Panc1 (cell line): ENCODE results near the gene CHTOP. TPM values are rescaled to one million over a fixed set of nuclear protein-coding genes. Genes with fewer than 3 reads are reported as not detected.

Experiments used
- ATAC-seq: fragments of 200-7000 bp; cut with Tn5 transposase; 2 replicates; pipeline ENCODE4 v1.9.1; 2020; ENCODE audit warnings: mild to moderate bottlenecking, moderate library complexity
- BruUV-seq: library from RNA; stranded (reverse); fragments of 400-500 nt; replicated peaks from 2 replicates; lab custom pipeline; 2021; lab: Mats Ljungman, UMichigan
- CTCF ChIA-PET: fragments of 300-600 bp; sonication (Branson Sonifier 250); formaldehyde crosslinking; loops from one replicate; lab custom pipeline; 2022; ENCODE audit warnings: antibody characterized with exemption; lab: Charles Lee
- POLR2A ChIA-PET: fragments of 300-600 bp; sonication (Branson Sonifier 250); formaldehyde crosslinking; loops from one replicate; lab custom pipeline; 2022; ENCODE audit warnings: antibody characterized with exemption; lab: Charles Lee
- DNase-seq: peaks from one replicate; pipeline ENCODE4 v3.0.0-alpha.2; 2010; ENCODE audit warnings: low read depth, low spot score
- H3K27ac ChIP-seq: 2 replicates; pipeline ENCODE4 v1.5.1; 2011; ENCODE audit warnings: mild to moderate bottlenecking, low read length, inconsistent platforms
- H3K27me3 ChIP-seq: fragments of 200-500 bp; sonication (Bioruptor generic); 2 replicates; pipeline ENCODE4 v1.6.0; 2014; ENCODE audit warnings: low read length, inconsistent platforms; ENCODE audit not compliant: control insufficient read depth, insufficient read depth
- H3K36me3 ChIP-seq: fragments of 200-500 bp; sonication (Bioruptor generic); 2 replicates; pipeline ENCODE4 v1.5.1; 2014; ENCODE audit warnings: inconsistent platforms, mild to moderate bottlenecking, low read length, moderate library complexity; ENCODE audit not compliant: control insufficient read depth, insufficient read depth
- H3K4me1 ChIP-seq: 2 replicates; pipeline ENCODE4 v1.5.1; 2011; ENCODE audit warnings: inconsistent platforms, mild to moderate bottlenecking, low read length, moderate library complexity; ENCODE audit not compliant: control insufficient read depth, insufficient read depth
- H3K4me3 ChIP-seq, 2 experiments: 2 replicates each; pipeline ENCODE4 v1.5.1; 2011 to 2012; ENCODE audit warnings: low read depth in 2 of 2, low read length in 2 of 2, mild to moderate bottlenecking in 2 of 2, inconsistent platforms in 1 of 2, moderate library complexity in 1 of 2
- H3K9me3 ChIP-seq: fragments of 200-500 bp; sonication (Bioruptor generic); 2 replicates; pipeline ENCODE4 v1.5.1; 2014; ENCODE audit warnings: low read depth, mild to moderate bottlenecking, inconsistent platforms, low read length, moderate library complexity; ENCODE audit not compliant: control insufficient read depth, insufficient read depth
- CTCF ChIP-seq: fragments of 450-650 bp; IDR thresholded peaks from 2 replicates; pipeline ENCODE4 v1.5.1; 2017; ENCODE audit warnings: mild to moderate bottlenecking
- POLR2AphosphoS5 ChIP-seq: IDR thresholded peaks from 2 replicates; pipeline ENCODE4 v1.6.1; 2012; ENCODE audit warnings: mild to moderate bottlenecking, low read depth, low read length, moderate library complexity
- REST ChIP-seq, 2 experiments: IDR thresholded peaks; 2 replicates each; pipeline ENCODE4 v1.6.1; 2011 to 2012; ENCODE audit warnings: low read depth in 2 of 2, control low read depth in 1 of 2, low read length in 1 of 2, mild to moderate bottlenecking in 1 of 2, moderate library complexity in 1 of 2; ENCODE audit not compliant: insufficient read depth in 1 of 2
- SIN3A ChIP-seq: IDR thresholded peaks from 2 replicates; pipeline ENCODE4 v1.6.1; 2012; ENCODE audit warnings: low read depth, mild to moderate bottlenecking, low read length, moderate library complexity, borderline replicate concordance; ENCODE audit not compliant: insufficient read depth
- TCF7L2 ChIP-seq: IDR thresholded peaks from 2 replicates; pipeline ENCODE4 v1.6.1; 2011; ENCODE audit warnings: mild to moderate bottlenecking, low read depth, low read length, inconsistent platforms
- in situ Hi-C: cut with HindIII; loops from 2 replicates; pipeline ENCODE4 v1.10.0; 2016; ENCODE audit warnings: low sequenced_read_pairs, low pct_unique_long_range_greater_than_20kb
- intact Hi-C: fragments of 100-400 bp; cut with micrococcal nuclease; formaldehyde crosslinking; loops from one replicate; pipeline ENCODE4 v1.10.0; 2022; ENCODE audit not compliant: unreplicated experiment
- total RNA-seq: library from RNA; stranded (reverse); gene quantifications from one replicate; pipeline ENCODE4 v1.2.1, GENCODE V29; 2021; ENCODE audit not compliant: unreplicated experiment

Gene CHTOP
- total RNA-seq, 1 experiment from 2014 or later, result 87.0 TPM

- CTCF ChIA-PET, result interaction anchor here (1.1 kb wide), 1 partner anchor 124 kb away, joined by 3 read pairs; no protein-coding TSS in a partner anchor
Observed at GRCh38 chr1:153647346-153647714, 13.5 kb downstream of the CHTOP start.

GRCh38 chr1:153648000-153648643 is 14.3 kb downstream of the CHTOP start:
- Histone ChIP-seq H3K9me3 (no peaks in the 10 kb centered on the region), H3K4me1 (no peaks in the 10 kb centered on the region), H3K27me3 (no peaks in the 10 kb centered on the region), H3K36me3 (peaks cover 22% of the 10 kb centered on the region), H3K4me3 (no peak overlapping the region), H3K27ac (no peak overlapping the region)
- ChIA-PET CTCF (no interaction called here), POLR2A (interaction anchor here (0.6 kb wide), 1 partner anchor 9 kb away, joined by 3 read pairs; no protein-coding TSS in a partner anchor)
- ATAC-seq, result peak; percentile 27
- in situ Hi-C loops (no loop called here), intact Hi-C loops (no loop called here)
- no TSS peak for BruUV-seq
- DNase-seq, result no peak
- TF ChIP-seq REST (IDR thresholded peaks at IDR 0.05; ENCODE audit: insufficient read depth in 1 of 2, low read depth in 2 of 2, low read length in 1 of 2), result no peak
- no peak for TF ChIP-seq TCF7L2
- TF ChIP-seq CTCF, result no peak
- no peak for TF ChIP-seq SIN3A
- TF ChIP-seq POLR2AphosphoS5, result peak; percentile 30; the same call in 1 of the 2 replicates

More at GRCh38 chr1:153647346-153647714, 13.5 kb downstream of the CHTOP start:
- peak; percentile 66 for ATAC-seq
- intact Hi-C loops, result no loop called here
- in situ Hi-C loops, result no loop called here
- no peaks in the 10 kb centered on the region for H3K9me3 ChIP-seq
- H3K27me3 ChIP-seq, result no peaks in the 10 kb centered on the region
- no peak for DNase-seq
- H3K36me3 ChIP-seq, result peaks cover 28% of the 10 kb centered on the region
- BruUV-seq, result no TSS peak
- no peak overlapping the region for H3K27ac ChIP-seq
- H3K4me1 ChIP-seq, result no peaks in the 10 kb centered on the region
- POLR2A ChIA-PET, result interaction anchor here (0.6 kb wide), 1 partner anchor 10 kb away, joined by 3 read pairs; no protein-coding TSS in a partner anchor
- no peak overlapping the region for H3K4me3 ChIP-seq
- TF ChIP-seq TCF7L2 (no peak), POLR2AphosphoS5 (peak; percentile 72; the same call in 1 of the 2 replicates), SIN3A (0 out of 2 replicates have a peak, but pooled peaks have one; percentile 47)
